Stimulated activated naive B cell treated with anti-CD40 and anti-IgM and Interleukin-4, amounts not matched to agents 10 μg/mL and 1 μg/mL and 100 μg/mL, for 72 hours (primary cell): ENCODE measurements around the gene ARL16.

ENCODE experiments used
- ATAC-seq, 2 donors: fragments of 150-1000 bp; cut with Tn5 transposase; replicated peaks; 2 replicates each; pipeline ENCODE4 v1.10.0; 2021; ENCODE audit warnings: moderate library complexity in 1 of 2
- DNase-seq: peaks from one replicate; pipeline ENCODE4 v3.0.0; 2021
- H3K27ac Mint-ChIP-seq: one replicate; pipeline ENCODE4 v1.8.0; 2022; ENCODE audit warnings: mild to moderate bottlenecking, mixed read lengths
- H3K27me3 Mint-ChIP-seq, 2 donors: one replicate each; pipeline ENCODE4 v1.8.0; 2022; ENCODE audit warnings: mixed read lengths in 2 of 2
- H3K36me3 Mint-ChIP-seq, 2 donors: one replicate each; pipeline ENCODE4 v1.8.0; 2022; ENCODE audit warnings: mixed read lengths in 2 of 2, mild to moderate bottlenecking in 1 of 2
- H3K4me1 Mint-ChIP-seq, 2 donors: one replicate each; pipeline ENCODE4 v1.8.0; 2022; ENCODE audit warnings: mixed read lengths in 2 of 2, mild to moderate bottlenecking in 1 of 2
- H3K4me3 Mint-ChIP-seq, 2 donors: one replicate each; pipeline ENCODE4 v1.8.0; 2022; ENCODE audit warnings: mild to moderate bottlenecking in 2 of 2, mixed read lengths in 2 of 2, moderate library complexity in 1 of 2
- H3K9me3 Mint-ChIP-seq, 2 donors: one replicate each; pipeline ENCODE4 v1.8.0; 2022; ENCODE audit warnings: mixed read lengths in 2 of 2, mild to moderate bottlenecking in 1 of 2

The ARL16 gene

DNA sequence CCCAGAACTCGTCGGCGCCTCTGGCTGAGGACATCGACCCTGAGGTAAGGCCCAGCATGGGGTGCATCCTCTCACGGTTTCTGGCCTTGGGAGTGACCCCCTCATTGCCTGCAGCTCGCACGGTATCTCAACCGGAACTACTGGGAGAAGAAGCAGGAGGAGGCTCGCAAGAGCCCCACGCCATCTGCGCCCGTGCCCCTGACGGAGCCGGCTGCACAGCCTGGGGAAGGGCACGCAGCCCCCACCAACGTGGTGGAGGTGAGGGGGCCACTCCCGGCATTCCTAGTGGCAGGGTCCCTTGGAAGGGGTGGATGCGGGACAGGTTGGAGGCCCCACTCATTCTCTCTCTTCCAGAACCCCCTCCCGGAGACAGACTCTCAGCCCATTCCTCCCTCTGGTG is 11.2 kb upstream of the ARL16 start:
- Mint-ChIP-seq H3K9me3 (no peaks in the 10 kb centered on the region), H3K27me3 (no peaks in the 10 kb centered on the region), H3K4me1 (peaks cover 3 to 21% of the 10 kb centered on the region in 2 donors), H3K4me3 (no peak overlapping the region), H3K27ac (no peak overlapping the region), H3K36me3 (peaks cover 30 to 36% of the 10 kb centered on the region in 2 donors)
- no peak for ATAC-seq
- DNase-seq, result no peak

DNA sequence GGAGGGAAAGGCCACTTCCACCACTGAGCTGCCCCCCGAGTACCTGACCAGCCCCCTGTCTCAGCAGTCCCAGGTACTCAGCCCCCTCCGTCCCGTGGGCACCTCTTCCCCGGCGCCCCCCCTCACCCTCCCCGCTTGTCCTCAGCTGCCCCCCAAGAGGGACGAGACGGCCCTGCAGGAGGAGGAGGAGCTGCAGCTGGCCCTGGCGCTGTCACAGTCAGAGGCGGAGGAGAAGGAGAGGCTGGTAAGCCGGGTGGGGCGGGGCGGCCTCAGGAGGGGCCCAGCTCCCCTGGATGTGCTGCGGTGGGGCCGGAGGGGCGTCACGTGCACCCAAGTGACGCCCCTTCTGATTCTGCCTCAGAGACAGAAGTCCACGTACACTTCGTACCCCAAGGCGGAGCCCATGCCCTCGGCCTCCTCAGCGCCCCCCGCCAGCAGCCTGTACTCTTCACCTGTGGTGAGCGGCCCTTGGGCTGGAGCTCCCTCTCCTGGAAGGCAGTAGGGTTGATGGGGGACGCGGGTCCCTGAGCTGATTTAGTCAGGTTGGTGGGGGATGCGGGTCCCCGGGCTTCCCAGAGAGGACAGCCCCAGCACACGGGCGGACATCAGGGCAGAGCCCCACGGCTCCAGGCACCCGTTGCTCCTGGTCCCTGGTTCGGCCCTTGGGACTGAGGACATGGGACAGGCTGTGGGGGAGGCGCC is 10.1 kb upstream of the ARL16 start:
- Mint-ChIP-seq H3K9me3 (no peaks in the 10 kb centered on the region), H3K4me3 (no peak overlapping the region), H3K4me1 (peaks cover 4 to 32% of the 10 kb centered on the region in 2 donors), H3K36me3 (peaks cover 39 to 48% of the 10 kb centered on the region in 2 donors), H3K27ac (no peak overlapping the region), H3K27me3 (no peaks in the 10 kb centered on the region)
- ATAC-seq (no peak), DNase-seq (no peak)

- no peak overlapping the region for H3K4me3 Mint-ChIP-seq
- ATAC-seq, result no peak
- peaks cover 11 to 31% of the 10 kb centered on the region in 2 donors for H3K4me1 Mint-ChIP-seq
- no peak overlapping the region for H3K27ac Mint-ChIP-seq
- H3K36me3 Mint-ChIP-seq, result peaks cover 32 to 48% of the 10 kb centered on the region in 2 donors
- DNase-seq, result no peak
- no peaks in the 10 kb centered on the region for H3K9me3 Mint-ChIP-seq
- H3K27me3 Mint-ChIP-seq, result no peaks in the 10 kb centered on the region
These were observed 8.0 kb upstream of the ARL16 start for GRCh38 chr17:81691608-81692007.

DNA sequence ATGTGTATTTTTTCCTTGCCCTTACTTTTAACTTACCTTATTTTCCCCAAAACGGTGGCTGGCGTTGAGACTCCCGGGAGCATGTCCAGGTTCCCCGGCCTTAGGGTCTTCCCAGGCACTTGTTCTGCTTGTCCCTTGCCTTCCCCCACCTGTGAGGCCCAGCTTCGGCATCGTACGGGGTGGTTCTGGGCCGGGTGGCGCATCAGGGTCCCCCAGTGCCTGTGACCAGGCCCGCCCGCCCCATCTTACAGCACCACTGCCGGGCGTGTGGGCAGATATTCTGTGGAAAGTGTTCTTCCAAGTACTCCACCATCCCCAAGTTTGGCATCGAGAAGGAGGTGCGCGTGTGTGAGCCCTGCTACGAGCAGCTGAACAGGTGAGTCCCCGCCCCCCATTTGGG is 7.6 kb upstream of the ARL16 start:
- no peaks in the 10 kb centered on the region for H3K27me3 Mint-ChIP-seq
- H3K9me3 Mint-ChIP-seq, result no peaks in the 10 kb centered on the region
- DNase-seq, result no peak
- H3K4me3 Mint-ChIP-seq, result no peak overlapping the region
- H3K27ac Mint-ChIP-seq, result no peak overlapping the region
- ATAC-seq, result no peak
- H3K36me3 Mint-ChIP-seq, result peaks cover 34 to 51% of the 10 kb centered on the region in 2 donors
- peaks cover 13 to 34% of the 10 kb centered on the region in 2 donors for H3K4me1 Mint-ChIP-seq

DNA sequence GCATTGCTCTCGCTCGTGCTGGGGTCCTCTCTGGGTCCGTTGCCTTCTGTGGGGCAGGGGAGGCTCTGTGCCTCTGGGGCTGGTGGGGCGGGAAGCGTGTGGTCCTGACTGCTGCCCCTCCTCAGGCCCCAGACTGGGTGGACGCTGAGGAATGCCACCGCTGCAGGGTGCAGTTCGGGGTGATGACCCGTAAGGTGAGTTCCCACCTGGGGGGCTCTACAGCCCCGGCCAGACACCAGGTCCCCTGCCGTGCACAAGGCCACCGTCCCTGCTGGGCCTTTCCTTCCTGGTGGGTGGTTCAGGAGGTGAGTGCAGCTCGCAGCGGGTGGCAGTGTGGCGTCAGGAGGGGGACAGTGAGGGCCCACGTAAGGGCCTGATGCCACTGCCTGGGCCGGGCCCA is 7.0 kb upstream of the ARL16 start:
- H3K4me3 Mint-ChIP-seq, result no peak overlapping the region
- peaks cover 14 to 38% of the 10 kb centered on the region in 2 donors for H3K4me1 Mint-ChIP-seq
- no peak overlapping the region for H3K27ac Mint-ChIP-seq
- H3K27me3 Mint-ChIP-seq, result no peaks in the 10 kb centered on the region
- peaks cover 37 to 52% of the 10 kb centered on the region in 2 donors for H3K36me3 Mint-ChIP-seq
- ATAC-seq, result no peak
- H3K9me3 Mint-ChIP-seq, result no peaks in the 10 kb centered on the region
- no peak for DNase-seq

DNA sequence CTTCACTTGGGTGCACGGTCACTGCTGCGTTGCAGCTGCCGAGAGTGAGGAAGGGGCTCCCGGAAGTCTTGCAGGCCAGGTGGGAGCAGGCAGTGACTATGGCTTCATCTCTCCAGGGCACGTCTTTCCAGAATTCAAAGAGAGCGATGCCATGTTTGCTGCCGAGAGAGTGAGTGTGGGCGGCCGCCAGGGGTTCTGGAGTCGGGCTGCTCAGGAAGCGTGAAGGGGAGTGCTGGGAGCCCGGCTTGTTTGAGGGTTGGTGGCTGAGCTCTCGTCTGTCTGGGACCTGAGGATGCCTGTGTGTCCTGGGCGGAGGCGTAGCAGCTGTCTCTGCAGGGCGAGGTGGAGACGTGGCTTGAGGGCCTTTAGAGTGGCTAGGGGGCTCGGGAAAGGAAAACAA is 6.5 kb upstream of the ARL16 start:
- H3K4me3 Mint-ChIP-seq, result no peak overlapping the region
- no peaks in the 10 kb centered on the region for H3K9me3 Mint-ChIP-seq

DNA sequence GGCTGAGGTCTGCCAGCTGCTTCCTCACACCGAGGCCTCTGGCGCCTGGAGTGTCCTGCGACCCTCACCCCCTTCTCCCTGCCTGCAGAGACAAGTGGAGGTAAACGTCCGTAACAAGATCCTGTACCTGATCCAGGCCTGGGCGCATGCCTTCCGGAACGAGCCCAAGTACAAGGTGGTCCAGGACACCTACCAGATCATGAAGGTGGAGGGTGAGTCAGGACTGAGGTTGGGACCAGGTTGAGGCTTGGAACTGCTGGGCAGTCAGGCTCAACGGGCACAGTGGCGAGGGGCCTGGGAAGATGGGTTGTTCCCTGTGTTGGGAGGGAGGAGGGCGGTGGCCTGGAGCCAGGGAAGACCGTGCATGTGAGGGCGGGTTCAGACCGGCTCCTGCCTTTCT is 5.0 kb upstream of the ARL16 start:
- no peak for DNase-seq
- Mint-ChIP-seq H3K36me3 (peaks cover 41 to 62% of the 10 kb centered on the region in 2 donors), H3K27ac (no peak overlapping the region), H3K4me3 (no peak overlapping the region), H3K27me3 (no peaks in the 10 kb centered on the region), H3K9me3 (no peaks in the 10 kb centered on the region), H3K4me1 (peaks cover 23 to 51% of the 10 kb centered on the region in 2 donors)
- ATAC-seq, result no peak

More for the DNA sequence above, 6.5 kb upstream of the ARL16 start:
- H3K27ac Mint-ChIP-seq, result no peak overlapping the region
- peaks cover 18 to 43% of the 10 kb centered on the region in 2 donors for H3K4me1 Mint-ChIP-seq
- ATAC-seq, result no peak
- peaks cover 41 to 56% of the 10 kb centered on the region in 2 donors for H3K36me3 Mint-ChIP-seq
- no peak for DNase-seq
- no peaks in the 10 kb centered on the region for H3K27me3 Mint-ChIP-seq

GRCh38 chr17:81687770-81688541 is 4.4 kb upstream of the ARL16 start:
- Mint-ChIP-seq H3K4me1 (peaks cover 24 to 53% of the 10 kb centered on the region in 2 donors), H3K4me3 (no peak overlapping the region), H3K27me3 (no peaks in the 10 kb centered on the region), H3K27ac (no peak overlapping the region), H3K9me3 (no peaks in the 10 kb centered on the region), H3K36me3 (peaks cover 41 to 62% of the 10 kb centered on the region in 2 donors)
- DNase-seq (no peak), ATAC-seq (no peak)

GRCh38 chr17:81686614-81687013 is 3.0 kb upstream of the ARL16 start:
- no peaks in the 10 kb centered on the region for H3K9me3 Mint-ChIP-seq
- peak overlapping the region; percentile 71 for H3K27ac Mint-ChIP-seq
- no peak overlapping the region for H3K4me3 Mint-ChIP-seq
- DNase-seq, result no peak
- no peaks in the 10 kb centered on the region for H3K27me3 Mint-ChIP-seq
- no peak for ATAC-seq
- H3K36me3 Mint-ChIP-seq, result peaks cover 44 to 55% of the 10 kb centered on the region in 2 donors
- H3K4me1 Mint-ChIP-seq, result peaks cover 29 to 64% of the 10 kb centered on the region in 2 donors

DNA sequence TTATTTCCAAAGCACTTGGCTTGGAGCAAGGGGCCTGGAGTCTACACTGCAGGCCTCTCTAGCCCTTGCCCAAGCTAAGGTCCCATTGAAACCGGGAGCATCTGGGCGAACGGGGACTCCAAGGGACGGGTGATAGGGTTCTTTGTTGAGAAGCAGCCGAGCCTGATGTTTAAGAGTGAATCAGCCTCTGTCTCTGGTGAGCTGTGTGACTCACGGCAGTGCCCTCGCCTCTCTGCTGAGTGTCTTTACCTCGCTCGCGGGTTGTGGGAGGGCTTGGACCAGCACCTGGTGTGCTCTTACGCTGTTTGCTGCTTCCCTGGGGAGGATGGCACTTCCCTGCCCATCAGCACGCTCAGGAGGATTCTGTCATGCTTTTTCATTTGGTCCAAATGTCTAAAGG is 1.5 kb upstream of the ARL16 start:
- Mint-ChIP-seq H3K27me3 (no peaks in the 10 kb centered on the region), H3K4me3 (peak overlapping the region; percentile 84 to 85), H3K4me1 (peaks cover 30 to 57% of the 10 kb centered on the region in 2 donors), H3K9me3 (no peaks in the 10 kb centered on the region), H3K27ac (peak overlapping the region; percentile 92), H3K36me3 (peaks cover 41 to 49% of the 10 kb centered on the region in 2 donors)
- DNase-seq (no peak), ATAC-seq (no peak)

DNA sequence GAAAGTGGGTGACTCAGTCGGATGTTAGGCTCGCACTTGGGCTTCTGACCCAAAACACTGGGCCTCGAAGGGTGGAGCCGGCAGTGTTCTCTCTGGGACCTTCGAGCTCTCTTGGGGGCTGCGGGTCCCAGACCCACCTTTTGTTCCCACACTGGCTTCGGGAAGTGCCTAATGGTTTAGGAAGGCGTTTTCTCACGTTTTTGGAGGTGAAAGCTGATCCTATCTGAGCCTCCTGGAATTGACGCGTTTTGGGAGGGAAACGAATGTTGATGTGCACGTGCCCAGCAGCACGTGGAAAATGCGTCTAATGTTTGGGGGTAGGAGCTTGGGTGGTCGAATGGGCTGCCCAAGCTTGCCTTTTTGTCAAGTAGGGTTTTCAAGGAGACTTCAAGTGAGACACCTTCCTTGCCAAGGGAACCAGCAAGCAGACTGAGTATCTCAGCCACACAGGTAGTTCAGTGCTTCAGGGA is 880 bp upstream of the ARL16 start:
- ATAC-seq, result no peak
- DNase-seq, result no peak
- peaks cover 34 to 46% of the 10 kb centered on the region in 2 donors for H3K36me3 Mint-ChIP-seq

DNA sequence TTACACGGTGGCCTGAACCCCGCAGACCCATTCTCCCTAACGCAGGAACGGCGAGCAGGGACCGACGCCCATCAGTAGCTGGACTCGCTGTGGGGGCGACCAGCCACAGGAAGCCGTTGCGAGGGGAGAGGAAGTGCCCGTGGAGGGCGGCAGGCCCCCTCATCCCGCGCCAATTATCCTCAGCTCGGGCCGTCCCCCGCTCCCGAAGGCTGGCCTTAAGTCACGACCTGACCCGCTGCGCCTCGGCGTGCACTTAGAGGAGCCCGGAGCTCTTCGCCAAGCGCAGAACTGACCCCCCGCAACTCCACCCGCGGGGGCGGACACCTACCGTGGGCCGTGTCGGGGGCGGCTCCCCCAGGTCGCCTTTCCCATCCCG is 401 bp downstream of the ARL16 start:
- ATAC-seq (peak; percentile 16 to 19), DNase-seq (no peak)
- Mint-ChIP-seq H3K9me3 (no peaks in the 10 kb centered on the region), H3K4me3 (peak overlapping the region; percentile 84 to 85), H3K4me1 (peaks cover 29 to 41% of the 10 kb centered on the region in 2 donors), H3K27me3 (no peaks in the 10 kb centered on the region), H3K27ac (peak overlapping the region; percentile 90), H3K36me3 (peaks cover 26 to 39% of the 10 kb centered on the region in 2 donors)

More for the DNA sequence above, 880 bp upstream of the ARL16 start:
- Mint-ChIP-seq H3K27me3 (no peaks in the 10 kb centered on the region), H3K4me3 (peak overlapping the region; percentile 84 to 85), H3K4me1 (peaks cover 30 to 51% of the 10 kb centered on the region in 2 donors), H3K9me3 (no peaks in the 10 kb centered on the region), H3K27ac (peak overlapping the region; percentile 92)

- Mint-ChIP-seq H3K27me3 (no peaks in the 10 kb centered on the region), H3K27ac (peak overlapping the region; percentile 90), H3K4me3 (peak overlapping the region; percentile 84 to 85), H3K4me1 (peaks cover 29 to 40% of the 10 kb centered on the region in 2 donors), H3K9me3 (no peaks in the 10 kb centered on the region), H3K36me3 (peaks cover 25 to 38% of the 10 kb centered on the region in 2 donors)
- DNase-seq, result no peak
- no peak for ATAC-seq
These were observed 911 bp downstream of the ARL16 start for GRCh38 chr17:81682565-81683207.

DNA sequence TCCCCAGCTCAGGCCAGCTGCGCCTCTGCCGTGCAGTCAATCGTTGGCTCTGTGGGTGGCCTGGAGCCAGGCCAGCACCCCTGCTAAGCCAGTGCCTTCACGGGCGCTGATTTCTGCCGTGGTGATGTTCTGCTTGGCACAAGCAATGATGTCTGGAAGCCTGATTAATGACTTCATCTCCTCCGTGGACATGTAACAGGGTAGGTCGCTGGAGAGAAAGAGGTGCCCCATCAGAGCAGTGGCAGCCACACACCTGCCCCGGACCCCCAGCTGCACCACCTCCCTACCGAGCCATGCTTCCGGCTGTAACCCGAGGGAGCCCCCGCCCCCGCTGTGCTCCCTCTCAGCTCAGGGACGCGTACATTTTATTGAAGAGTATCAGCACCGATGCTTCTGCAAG is 1.9 kb downstream of the ARL16 start:
- H3K4me3 Mint-ChIP-seq, result peak overlapping the region; percentile 30 to 36
- ATAC-seq, result no peak
- H3K36me3 Mint-ChIP-seq, result peaks cover 17 to 28% of the 10 kb centered on the region in 2 donors
- H3K27ac Mint-ChIP-seq, result peak overlapping the region; percentile 56
- H3K9me3 Mint-ChIP-seq, result no peaks in the 10 kb centered on the region
- peaks cover 24 to 35% of the 10 kb centered on the region in 2 donors for H3K4me1 Mint-ChIP-seq
- no peak for DNase-seq
- H3K27me3 Mint-ChIP-seq, result no peaks in the 10 kb centered on the region
